B cell (primary cell): Measurements from ENCODE around the gene ZNF267. TPM values are rescaled to one million over a fixed set of nuclear protein-coding genes. Genes with fewer than 3 reads are reported as not detected.
A peak's percentile ranks its signal among the peaks of the same experiment; 100 is the strongest.

Experiments
- ATAC-seq: fragments of 200-7000 bp; cut with Tn5 transposase; one replicate; pipeline ENCODE4 v1.10.0; 2021; ENCODE audit warnings: low read depth, mild to moderate bottlenecking, moderate number of reproducible peaks, moderate library complexity
- CTCF ChIA-PET: fragments of 350-600 bp; sonication (Branson Sonifier 250); formaldehyde crosslinking; loops from one replicate; lab custom pipeline; 2021; ENCODE audit warnings: antibody characterized with exemption, inconsistent platforms; lab: Charles Lee
- POLR2A ChIA-PET: fragments of 350-600 bp; sonication (Branson Sonifier 250); formaldehyde crosslinking; loops from one replicate; lab custom pipeline; 2021; ENCODE audit warnings: antibody characterized with exemption; lab: Charles Lee
- DNase-seq: peaks from one replicate; pipeline ENCODE4 v3.0.0; 2013
- H2AFZ ChIP-seq: 2 replicates; pipeline ENCODE4 v1.6.1; 2012; ENCODE audit warnings: mild to moderate bottlenecking, low read depth, low read length; ENCODE audit not compliant: insufficient read depth, poor library complexity, severe bottlenecking
- H3K27ac ChIP-seq, 2 donors: 1 replicate in 1 of 2; 2 replicates in 1 of 2; pipeline ENCODE4 v1.5.1; 2012 to 2013; ENCODE audit warnings: low read length in 2 of 2, mild to moderate bottlenecking in 2 of 2, moderate library complexity in 1 of 2
- H3K27me3 ChIP-seq, 4 experiments: fragments of 200-600 bp in 1 of 4; sonication (generic) in 1 of 4; replicated peaks in 1 of 4; 1 replicate in 2 of 4; 2 replicates in 2 of 4; pipeline versions ENCODE4 v1.6.1 to v1.7.0; 2013 to 2016; ENCODE audit warnings: low read length in 3 of 4, mild to moderate bottlenecking in 2 of 4, mixed read lengths in 1 of 4, moderate library complexity in 1 of 4; ENCODE audit not compliant: insufficient read depth in 4 of 4, control insufficient read depth in 3 of 4; ENCODE audit errors: control extremely low read depth in 1 of 4
- H3K36me3 ChIP-seq, 2 experiments: replicated peaks in 1 of 2; 1 replicate in 1 of 2; 2 replicates in 1 of 2; pipeline versions ENCODE4 v1.6.1 to v1.7.1; 2013; ENCODE audit warnings: low read length in 1 of 2; ENCODE audit not compliant: insufficient read depth in 2 of 2, control insufficient read depth in 1 of 2; ENCODE audit errors: control extremely low read depth in 1 of 2, extremely low read depth in 1 of 2
- H3K4me1 ChIP-seq, 2 donors: fragments of 200-600 bp in 1 of 2; sonication (generic) in 1 of 2; 1 replicate in 1 of 2; 2 replicates in 1 of 2; pipeline versions ENCODE4 v1.5.1 to v1.6.1; 2013 to 2017; ENCODE audit warnings: low read length in 2 of 2; ENCODE audit not compliant: control insufficient read depth in 2 of 2, insufficient read depth in 2 of 2
- H3K4me2 ChIP-seq: replicated peaks from 2 replicates; pipeline ENCODE3; 2012; ENCODE audit warnings: mild to moderate bottlenecking, low read depth, low read length; ENCODE audit not compliant: poor library complexity, severe bottlenecking
- H3K4me3 ChIP-seq, 5 experiments: fragments of 200-600 bp in 1 of 5; sonication (generic) in 1 of 5; 1 replicate in 3 of 5; 2 replicates in 2 of 5; pipeline versions ENCODE4 v1.5.1 to v1.7.0; 2011 to 2016; ENCODE audit warnings: low read length in 4 of 5, mild to moderate bottlenecking in 4 of 5, low read depth in 2 of 5, control low read depth in 1 of 5, moderate library complexity in 1 of 5; ENCODE audit not compliant: insufficient read depth in 1 of 5; ENCODE audit errors: control extremely low read depth in 1 of 5, extremely low read depth in 1 of 5
- H3K79me2 ChIP-seq: fragments of 200-600 bp; sonication (generic); one replicate; pipeline ENCODE4 v1.6.0; 2016; ENCODE audit warnings: low read length; ENCODE audit not compliant: control insufficient read depth, insufficient read depth
- H3K9ac ChIP-seq: fragments of 200-600 bp; sonication (generic); 2 replicates; pipeline ENCODE4 v1.6.1; 2017; ENCODE audit warnings: mild to moderate bottlenecking, low read length, moderate library complexity
- H3K9me3 ChIP-seq, 3 donors: one replicate each; pipeline versions ENCODE4 v1.6.1 to v1.7.1; 2013; ENCODE audit warnings: low read length in 2 of 3; ENCODE audit not compliant: control insufficient read depth in 2 of 3, insufficient read depth in 1 of 3; ENCODE audit errors: control extremely low read depth in 1 of 3
- H4K20me1 ChIP-seq: 2 replicates; pipeline ENCODE4 v1.6.0; 2012; ENCODE audit warnings: mild to moderate bottlenecking, low read length; ENCODE audit not compliant: insufficient read depth, control insufficient read depth, poor library complexity, severe bottlenecking
- H3K27ac Mint-ChIP-seq: one replicate; pipeline ENCODE4 v1.8.0; 2021; ENCODE audit warnings: mixed read lengths
- H3K27me3 Mint-ChIP-seq: one replicate; pipeline ENCODE4 v1.8.0; 2021; ENCODE audit warnings: mixed read lengths
- H3K4me1 Mint-ChIP-seq: one replicate; pipeline ENCODE4 v1.8.0; 2021; ENCODE audit warnings: mixed read lengths
- H3K4me3 Mint-ChIP-seq: one replicate; pipeline ENCODE4 v1.8.0; 2021; ENCODE audit warnings: mixed read lengths
- H3K9me3 Mint-ChIP-seq: one replicate; pipeline ENCODE4 v1.8.0; 2022; ENCODE audit warnings: mixed read lengths; ENCODE audit not compliant: insufficient read depth
- CTCF ChIP-seq: fragments of 200-600 bp; IDR thresholded peaks from one replicate; pipeline ENCODE4 v1.8.0; 2022; ENCODE audit warnings: antibody characterized with exemption, mild to moderate bottlenecking
- EZH2 ChIP-seq: IDR thresholded peaks from 2 replicates; pipeline ENCODE4 v1.6.1; 2012; ENCODE audit warnings: borderline replicate concordance, low read depth, mild to moderate bottlenecking, moderate library complexity, low read length; ENCODE audit not compliant: insufficient read depth, poor library complexity, severe bottlenecking
- WGBS: methylation state at CpG from one replicate; pipeline ENCODE4 v1.1.5; 2013; ENCODE audit warnings: missing lambda C conversion rate; ENCODE audit not compliant: insufficient coverage; 5-methylcytosine and 5-hydroxymethylcytosine counted together
- intact Hi-C: fragments of 100-400 bp; cut with micrococcal nuclease; formaldehyde crosslinking; loops from one replicate; pipeline ENCODE4 v1.10.0; 2022
- polyA plus RNA-seq: library from polyadenylated mRNA; depleted of rRNA; stranded (reverse); fragments of >200 nt; gene quantifications from 2 replicates; pipeline ENCODE4 v1.2.3, GENCODE V29; 2012
- total RNA-seq, 2 donors: library from RNA; stranded (reverse); fragments of 120-200 nt in 1 of 2; gene quantifications; 1 replicate in 1 of 2; 2 replicates in 1 of 2; pipeline versions ENCODE4 v1.2.3 to v1.2.4, GENCODE V29; 2013 to 2022

ZNF267 gene
- total and polyA plus RNA-seq, 2 donors (not counting 1 experiment from before 2014, with no cell fraction given), result 8.6 to 68.1 TPM

GRCh38 chr16:31868164-31868563 is 5.4 kb upstream of the ZNF267 start:
- Histone ChIP-seq H2AFZ (peak overlapping the region; percentile 25), H3K4me2 (no peak overlapping the region), H3K27ac (no peak overlapping the region), H3K27me3 (no peaks in the 10 kb centered on the region), H3K9me3 (no peaks in the 10 kb centered on the region), H3K4me1 (peaks cover 17 to 24% of the 10 kb centered on the region in 2 donors), H4K20me1 (no peaks in the 10 kb centered on the region), H3K79me2 (peaks cover 6% of the 10 kb centered on the region), H3K9ac (no peak overlapping the region), H3K36me3 (no peaks in the 10 kb centered on the region), H3K4me3 (no peak overlapping the region)
- Mint-ChIP-seq H3K27me3 (peaks cover 9% of the 10 kb centered on the region), H3K4me3 (no peak overlapping the region), H3K27ac (no peak overlapping the region), H3K9me3 (no peaks in the 10 kb centered on the region), H3K4me1 (peaks cover 44% of the 10 kb centered on the region)
- POLR2A ChIA-PET, result no interaction called here
- WGBS, result no CpG with 5 or more reads among the region's 3 CpGs
- DNase-seq (no peak), ATAC-seq (no peak)
- CTCF ChIA-PET, result interaction anchor here (0.8 to 4.4 kb wide), 15 partner anchors 9 to 914 kb away, joined by 3 to 61 read pairs (median 7); partner anchors contain the start of genes ARMC5 and HSD3B7
- TF ChIP-seq CTCF, result no peak
- TF ChIP-seq EZH2, result no peak
- intact Hi-C loops, result loop anchor here (1.0 to 2.0 kb wide), 3 partner anchors 9 to 919 kb away; partner anchors contain the start of genes ARMC5 and ORAI3

GRCh38 chr16:31868691-31869167 is 4.9 kb upstream of the ZNF267 start:
- Histone ChIP-seq H2AFZ (peak overlapping the region; percentile 25), H3K4me1 (peaks cover 19 to 27% of the 10 kb centered on the region in 2 donors), H3K27me3 (no peaks in the 10 kb centered on the region), H3K36me3 (no peaks in the 10 kb centered on the region), H3K9me3 (no peaks in the 10 kb centered on the region), H3K27ac (peak overlapping the region; percentile 87 to 88), H3K4me2 (peak overlapping the region; percentile 61), H3K9ac (peak overlapping the region; percentile 22), H4K20me1 (no peaks in the 10 kb centered on the region), H3K4me3 (peak overlapping the region in 3 of 5 experiments; percentile 18 to 26 (median 22)), H3K79me2 (peaks cover 9% of the 10 kb centered on the region)
- Mint-ChIP-seq H3K4me1 (peaks cover 46% of the 10 kb centered on the region), H3K9me3 (no peaks in the 10 kb centered on the region), H3K27ac (peak overlapping the region; percentile 75), H3K4me3 (peak overlapping the region; percentile 69), H3K27me3 (peaks cover 5% of the 10 kb centered on the region)
- WGBS, result 0% methylated on average over 1 of the region's 8 CpGs
- ChIA-PET CTCF (interaction anchor here (0.8 to 4.4 kb wide), 14 partner anchors 9 to 884 kb away, joined by 3 to 61 read pairs (median 8); partner anchors contain the start of genes ARMC5 and HSD3B7), POLR2A (interaction anchor here (0.9 kb wide), 1 partner anchor 409 kb away, joined by 3 read pairs; the partner anchor contains the start of gene ARMC5)
- peak; percentile 81 for DNase-seq
- ATAC-seq, result no peak
- TF ChIP-seq CTCF (peak; percentile 90), EZH2 (no peak)
- intact Hi-C loops, result loop anchor here (1.0 to 2.0 kb wide), 3 partner anchors 9 to 920 kb away; partner anchors contain the start of genes ARMC5 and ORAI3
